ENCODE results near the gene ITPRIPL1. TPM values are rescaled to one million over a fixed set of nuclear protein-coding genes. Genes with fewer than 3 reads are reported as not detected.

Gene ITPRIPL1
- total RNA-seq, 2 donors from 2014 or later: 26.1 to 55.9 TPM

DNA sequence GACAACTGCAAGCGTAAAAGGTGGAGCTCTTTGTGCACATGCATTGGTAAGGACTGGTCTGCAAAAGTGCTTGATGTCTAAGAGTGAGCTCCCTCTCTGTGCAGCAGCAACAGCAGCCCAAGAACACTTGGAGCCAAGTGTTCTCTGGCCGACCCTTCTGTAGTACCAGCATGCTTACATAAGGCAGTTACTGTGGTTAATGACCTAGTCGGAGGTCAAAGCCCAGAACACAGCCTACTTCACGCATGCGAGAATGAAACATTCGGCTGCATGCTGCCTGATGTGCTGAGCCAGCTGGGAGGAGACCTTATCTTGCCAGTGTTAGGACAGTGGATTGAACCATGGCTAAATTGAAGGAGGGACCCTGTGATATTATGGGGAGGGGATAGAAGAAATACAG, 31.8 kb downstream of the ITPRIPL1 start:
- Mint-ChIP-seq H3K9me3 (no peaks in the 10 kb centered on the region), H3K27ac (peak overlapping the region; percentile 42), H3K4me3 (no peak overlapping the region), H3K36me3 (ENCODE audit: low read depth) (peaks cover 74% of the 10 kb centered on the region), H3K27me3 (no peaks in the 10 kb centered on the region), H3K4me1 (peaks cover 11% of the 10 kb centered on the region)
- no peak for ATAC-seq (replicated peaks)

DNA sequence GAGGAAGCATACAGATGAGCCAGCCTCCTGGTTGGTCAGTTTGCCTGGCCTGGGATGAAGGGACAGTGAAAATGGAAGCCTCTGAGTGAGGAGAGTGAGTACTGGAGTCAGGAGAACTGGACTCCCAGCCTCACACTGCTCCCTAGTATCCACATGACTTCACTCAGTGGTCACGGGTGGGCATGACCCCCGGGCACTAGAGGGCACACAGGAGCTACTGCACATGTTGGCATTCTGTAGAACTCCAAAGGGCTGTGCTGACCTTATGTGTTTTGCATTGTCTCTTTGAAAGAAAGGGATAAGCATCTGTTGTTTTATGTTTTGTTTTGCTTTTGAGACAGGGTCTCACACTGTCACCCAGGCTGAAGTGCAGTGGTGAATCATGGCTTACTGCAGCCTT, 34.2 kb downstream of the ITPRIPL1 start:
- H3K36me3 Mint-ChIP-seq (ENCODE audit: low read depth): peaks cover 72% of the 10 kb centered on the region
- peaks cover 11% of the 10 kb centered on the region for H3K4me1 Mint-ChIP-seq
- ATAC-seq (replicated peaks): peak; percentile 51
- H3K4me3 Mint-ChIP-seq: no peak overlapping the region
- H3K27ac Mint-ChIP-seq: no peak overlapping the region
- no peaks in the 10 kb centered on the region for H3K27me3 Mint-ChIP-seq
- H3K9me3 Mint-ChIP-seq: no peaks in the 10 kb centered on the region

DNA sequence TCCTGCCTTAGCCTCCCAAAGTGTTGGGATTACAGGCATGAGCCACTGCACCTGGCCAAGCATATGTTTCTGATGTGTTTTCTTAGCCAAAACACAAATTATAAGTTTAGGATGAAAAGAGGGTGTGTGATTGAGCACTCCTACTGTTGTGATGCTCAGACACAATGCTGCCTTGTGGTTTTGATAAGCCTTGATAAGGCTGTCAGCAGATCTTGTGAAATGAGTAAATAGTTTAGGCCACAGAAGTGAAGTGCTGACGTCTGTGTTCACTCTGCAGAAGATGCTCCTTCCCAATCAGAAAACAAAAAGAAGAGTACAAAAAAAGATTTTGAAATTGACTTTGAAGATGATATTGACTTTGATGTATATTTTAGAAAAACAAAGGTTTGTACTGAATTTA, 34.7 kb downstream of the ITPRIPL1 start:
- no peak overlapping the region for H3K27ac Mint-ChIP-seq
- H3K36me3 Mint-ChIP-seq (ENCODE audit: low read depth): peaks cover 72% of the 10 kb centered on the region
- peaks cover 11% of the 10 kb centered on the region for H3K4me1 Mint-ChIP-seq
- H3K9me3 Mint-ChIP-seq: no peaks in the 10 kb centered on the region
- H3K4me3 Mint-ChIP-seq: no peak overlapping the region
- no peaks in the 10 kb centered on the region for H3K27me3 Mint-ChIP-seq
- peak; percentile 81 for ATAC-seq (replicated peaks)

DNA sequence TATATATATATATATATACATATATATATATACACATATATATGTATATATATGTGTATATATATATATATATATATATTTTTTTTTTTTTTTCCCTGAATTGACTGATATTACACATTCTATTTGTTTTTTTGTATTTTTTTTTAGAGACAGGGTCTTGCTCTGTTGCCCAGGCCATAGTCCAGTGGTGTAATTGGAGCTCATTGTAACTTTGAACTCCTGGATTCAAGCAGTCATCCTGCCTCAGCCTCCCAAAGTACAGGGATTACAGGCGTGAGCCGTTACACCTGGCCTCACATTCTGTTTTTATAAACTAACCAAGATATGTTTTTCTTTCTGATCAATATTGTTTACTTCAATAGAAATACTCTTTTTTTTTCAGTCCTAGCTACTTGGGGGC, 36.6 kb downstream of the ITPRIPL1 start:
- H3K9me3 Mint-ChIP-seq: no peaks in the 10 kb centered on the region
- H3K27ac Mint-ChIP-seq: no peak overlapping the region
- H3K4me3 Mint-ChIP-seq: no peak overlapping the region
- peaks cover 11% of the 10 kb centered on the region for H3K4me1 Mint-ChIP-seq
- no peaks in the 10 kb centered on the region for H3K27me3 Mint-ChIP-seq
- ATAC-seq (replicated peaks): no peak
- peaks cover 77% of the 10 kb centered on the region for H3K36me3 Mint-ChIP-seq (ENCODE audit: low read depth)

DNA sequence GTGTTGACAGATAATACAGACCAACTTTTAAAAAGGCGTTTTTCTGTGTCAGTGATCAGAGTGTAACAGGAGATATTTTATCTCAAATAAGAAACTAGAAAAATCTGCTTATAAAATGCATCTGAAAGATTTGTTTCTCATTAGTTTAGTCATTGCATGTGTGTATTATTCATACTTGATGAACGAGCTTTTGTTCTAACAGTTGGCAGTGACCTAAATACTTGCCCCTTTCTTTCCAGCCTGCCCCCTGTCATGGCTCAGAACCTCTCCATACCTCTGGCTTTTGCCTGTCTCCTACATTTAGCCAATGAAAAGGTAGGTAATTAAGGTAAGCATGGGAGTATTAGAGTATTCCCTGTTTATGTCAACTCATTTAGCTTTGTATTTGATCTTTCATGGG, 44.1 kb downstream of the ITPRIPL1 start:
- Mint-ChIP-seq H3K27ac (no peak overlapping the region), H3K4me3 (no peak overlapping the region), H3K27me3 (no peaks in the 10 kb centered on the region), H3K4me1 (peaks cover 5% of the 10 kb centered on the region), H3K36me3 (ENCODE audit: low read depth) (peaks cover 65% of the 10 kb centered on the region), H3K9me3 (no peaks in the 10 kb centered on the region)
- no peak for ATAC-seq (replicated peaks)

DNA sequence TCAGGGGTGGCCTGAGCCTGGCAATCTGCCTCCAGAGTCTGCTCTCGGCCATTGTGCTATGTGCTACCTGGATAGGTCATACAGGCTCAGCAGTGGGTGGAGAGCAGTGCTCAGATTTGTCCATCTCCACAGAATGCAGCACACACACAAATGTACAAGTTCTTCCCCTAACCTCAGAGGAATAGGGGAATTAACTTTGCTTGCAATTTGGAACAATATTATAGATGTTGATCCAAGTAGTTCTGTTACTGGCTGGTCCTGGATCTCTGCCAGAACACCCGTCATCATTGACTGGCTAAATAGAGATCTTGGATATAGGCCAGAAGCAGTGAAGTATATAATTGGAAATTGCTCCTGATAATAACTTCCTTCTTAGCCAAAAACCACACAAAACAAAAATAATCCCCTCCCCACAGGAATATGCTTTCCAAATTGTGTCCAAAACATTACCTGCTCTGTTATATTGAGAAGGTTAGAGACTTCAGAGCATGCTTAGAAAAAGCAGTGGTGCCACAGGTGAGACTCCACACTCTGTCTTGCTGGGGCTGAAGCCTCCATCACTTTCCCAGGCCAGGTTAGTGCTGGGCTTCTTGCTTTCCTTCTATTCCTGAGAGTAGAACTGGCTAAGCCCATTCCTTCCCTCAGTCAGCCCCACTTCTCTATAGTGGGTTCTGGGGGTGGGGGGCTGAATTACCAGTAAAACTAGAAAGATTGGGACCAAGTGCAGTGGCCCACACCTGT, 49.3 kb downstream of the ITPRIPL1 start:
- H3K4me3 Mint-ChIP-seq: no peak overlapping the region
- H3K4me1 Mint-ChIP-seq: peaks cover 5% of the 10 kb centered on the region
- peaks cover 17% of the 10 kb centered on the region for H3K36me3 Mint-ChIP-seq (ENCODE audit: low read depth)
- H3K9me3 Mint-ChIP-seq: no peaks in the 10 kb centered on the region
- no peaks in the 10 kb centered on the region for H3K27me3 Mint-ChIP-seq
- ATAC-seq (replicated peaks): no peak
- no peak overlapping the region for H3K27ac Mint-ChIP-seq

Other genes starting within 250 kb of the ITPRIPL1 start
- gene ADRA2B, start 208.7 kb upstream of the ITPRIPL1 start, total RNA-seq: 1 to 10 TPM in 1 of 2 donors, under 1 TPM in 1; 0.09 to 1.3 TPM
- gene ASTL, start 186.8 kb upstream of the ITPRIPL1 start, total RNA-seq: 1 to 10 TPM in 1 of 2 donors, under 1 TPM in 1; 0.93 to 6.9 TPM
- gene DUSP2, start 179.9 kb upstream of the ITPRIPL1 start, total RNA-seq: 100 to 1,000 TPM in 1 of 2 donors, 10 to 100 TPM in 1; 82.0 to 379 TPM
- 100 to 1,000 TPM; 140 to 190 TPM for gene STARD7, start 116.5 kb upstream of the ITPRIPL1 start, total RNA-seq
- gene TMEM127, start 59.3 kb upstream of the ITPRIPL1 start, total RNA-seq: 10 to 100 TPM; 23.8 to 25.4 TPM
- 10 to 100 TPM; 71.4 to 81.3 TPM for gene CIAO1, start 59.1 kb upstream of the ITPRIPL1 start, total RNA-seq
- gene SNRNP200, start 19.8 kb upstream of the ITPRIPL1 start, total RNA-seq: 100 to 1,000 TPM; 155 to 198 TPM
- 10 to 100 TPM; 63.1 to 89.5 TPM for gene NCAPH, start 10.4 kb downstream of the ITPRIPL1 start, total RNA-seq
- gene NEURL3, start 180.0 kb downstream of the ITPRIPL1 start, total RNA-seq: 1 to 10 TPM in 1 of 2 donors, under 1 TPM in 1; 0.91 to 3.4 TPM
- gene ARID5A, start 211.4 kb downstream of the ITPRIPL1 start, total RNA-seq: 100 to 1,000 TPM; 181 to 252 TPM

Measured in activated T-helper 17 cell treated with anti-CD3 and anti-CD28 coated beads, Interleukin-2, amount 50 U/mL, for 72 hours (primary cell).